ENCODE results near the gene ZBTB17. TPM values are rescaled to one million over a fixed set of nuclear protein-coding genes. Genes with fewer than 3 reads are reported as not detected.
A peak's percentile ranks its signal among the peaks of the same experiment; 100 is the strongest.

ZBTB17 gene
- total and polyA plus RNA-seq, 9 of the 15 experiments (the other 6 are each of a cell fraction or from before 2014, with no cell fraction given) = 1.1 to 53.4 (median 29.6) TPM

DNA sequence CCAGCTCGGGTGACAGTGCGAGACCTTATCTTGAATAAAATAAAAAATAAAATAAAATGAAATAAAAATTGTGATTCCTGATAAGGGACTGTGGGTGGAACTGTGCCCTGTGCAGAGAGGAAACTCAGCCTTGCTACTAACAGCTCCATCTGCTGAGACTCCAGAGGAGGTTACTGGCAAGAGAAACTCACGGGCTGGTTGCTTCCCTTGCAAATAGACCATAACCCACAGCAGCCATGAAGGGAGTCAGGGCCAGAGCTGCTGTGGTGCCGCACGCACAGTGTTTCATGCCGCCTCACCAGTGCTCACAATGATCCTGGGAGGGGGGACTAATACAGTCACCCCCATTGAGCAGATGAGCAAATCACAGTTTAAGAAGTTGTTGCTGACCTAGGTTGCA, 13.7 kb downstream of the ZBTB17 start:
- H3K4me3 ChIP-seq = no peak overlapping the region
- H3K9me1 ChIP-seq (ENCODE audit: control insufficient read depth, insufficient read depth, low read length) = no peaks in the 10 kb centered on the region
- CTCF ChIA-PET (ENCODE audit: low intra/inter-chr PET ratio) = no interaction called here
- H3K4me1 ChIP-seq (replicated peaks in 1 of 2; ENCODE audit: control insufficient read depth in 2 of 2, insufficient read depth in 2 of 2, low read length in 2 of 2) = peaks cover 2 to 13% of the 10 kb centered on the region in 2 experiments; a peak in 3 of 5 replicates
- H3K9me3 ChIP-seq (replicated peaks; ENCODE audit: control insufficient read depth, insufficient read depth, low read depth, low read length) = no peaks in the 10 kb centered on the region
- no peak overlapping the region for H3K9ac ChIP-seq (ENCODE audit: insufficient read depth in 1 of 2, low read depth in 2 of 2, low read length in 2 of 2)
- 94% methylated on average over 6 of the region's 6 CpGs for WGBS (ENCODE audit: insufficient coverage, low coverage, missing lambda C conversion rate)
- H3K79me2 ChIP-seq (ENCODE audit: control insufficient read depth, insufficient read depth, low read length) = peaks cover 62% of the 10 kb centered on the region
- H4K20me1 ChIP-seq (replicated peaks; ENCODE audit: control insufficient read depth, insufficient read depth, low read length) = no peaks in the 10 kb centered on the region
- in situ Hi-C loops (cut with MboI) = no loop called here
- no peak overlapping the region for H3K27ac ChIP-seq (ENCODE audit: extremely low read depth, low read depth, low read length)
- no peak for FAIRE-seq
- no peak overlapping the region for H2AFZ ChIP-seq (ENCODE audit: low read depth, low read length)
- H3K27me3 ChIP-seq (ENCODE audit: control insufficient read depth in 2 of 2, insufficient read depth in 2 of 2, low read length in 2 of 2) = no peaks in the 10 kb centered on the region
- no peak for ATAC-seq
- peak in 1 of 4 experiments; percentile 14 for DNase-seq (ENCODE audit: extremely low read depth in 1 of 4, low spot score in 3 of 4)
- BruUV-seq (replicated peaks) = no TSS peak
- POLR2A ChIA-PET = interaction anchor here (1.3 kb wide), 1 partner anchor 10 kb away, joined by 3 read pairs; no protein-coding TSS in a partner anchor
- intact Hi-C loops (cut with micrococcal nuclease) = no loop called here
- peaks cover 32% of the 10 kb centered on the region; the same call in 2 of the 3 replicates for H3K36me3 ChIP-seq (ENCODE audit: control insufficient read depth, insufficient read depth, low read length)
- no peak overlapping the region for H3K4me2 ChIP-seq (ENCODE audit: insufficient read depth, low read length)
- TF ChIP-seq POU5F1 (IDR thresholded peaks at IDR 0.05; ENCODE audit: borderline replicate concordance, low read depth, low read length, partially characterized antibody) = no peak
- no peak for TF ChIP-seq NEUROD1 (IDR thresholded peaks at IDR 0.05; ENCODE audit: borderline replicate concordance, low read depth, low read length, partially characterized antibody)
- no peak for TF ChIP-seq CBX2 (IDR thresholded peaks at IDR 0.05; ENCODE audit: insufficient read depth, low read length, poor library complexity, severe bottlenecking)
- no peak for TF ChIP-seq ZNF121 (CRISPR knock-in tag; conservative IDR thresholded peaks at IDR 0.05)
- TF ChIP-seq LEF1 (IDR thresholded peaks at IDR 0.05) = no peak
- TF ChIP-seq KLF16 (IDR thresholded peaks at IDR 0.05) = no peak
- TF ChIP-seq SMARCA5 (IDR thresholded peaks at IDR 0.05) = no peak
- TF ChIP-seq MED1 (CRISPR knock-in tag; IDR thresholded peaks at IDR 0.05; ENCODE audit: borderline replicate concordance) = no peak
- TF ChIP-seq CREB1 (IDR thresholded peaks at IDR 0.05) = no peak
- no peak for TF ChIP-seq CREB1 (CRISPR knock-in tag; IDR thresholded peaks at IDR 0.05)
- no peak for TF ChIP-seq GMEB1 (CRISPR knock-in tag; IDR thresholded peaks at IDR 0.05)
- TF ChIP-seq, protein P1, sequence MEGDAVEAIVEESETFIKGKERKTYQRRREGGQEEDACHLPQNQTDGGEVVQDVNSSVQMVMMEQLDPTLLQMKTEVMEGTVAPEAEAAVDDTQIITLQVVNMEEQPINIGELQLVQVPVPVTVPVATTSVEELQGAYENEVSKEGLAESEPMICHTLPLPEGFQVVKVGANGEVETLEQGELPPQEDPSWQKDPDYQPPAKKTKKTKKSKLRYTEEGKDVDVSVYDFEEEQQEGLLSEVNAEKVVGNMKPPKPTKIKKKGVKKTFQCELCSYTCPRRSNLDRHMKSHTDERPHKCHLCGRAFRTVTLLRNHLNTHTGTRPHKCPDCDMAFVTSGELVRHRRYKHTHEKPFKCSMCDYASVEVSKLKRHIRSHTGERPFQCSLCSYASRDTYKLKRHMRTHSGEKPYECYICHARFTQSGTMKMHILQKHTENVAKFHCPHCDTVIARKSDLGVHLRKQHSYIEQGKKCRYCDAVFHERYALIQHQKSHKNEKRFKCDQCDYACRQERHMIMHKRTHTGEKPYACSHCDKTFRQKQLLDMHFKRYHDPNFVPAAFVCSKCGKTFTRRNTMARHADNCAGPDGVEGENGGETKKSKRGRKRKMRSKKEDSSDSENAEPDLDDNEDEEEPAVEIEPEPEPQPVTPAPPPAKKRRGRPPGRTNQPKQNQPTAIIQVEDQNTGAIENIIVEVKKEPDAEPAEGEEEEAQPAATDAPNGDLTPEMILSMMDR (IDR thresholded peaks at IDR 0.05 in 2 of 3, conservative IDR thresholded peaks at IDR 0.05 in 1 of 3; ENCODE audit: insufficient read depth in 2 of 3, low read depth in 1 of 3, low read length in 3 of 3) = no peak
- no peak for TF ChIP-seq PTBP1 (IDR thresholded peaks at IDR 0.05; ENCODE audit: low read depth, low read length)
- TF ChIP-seq, protein P2, sequence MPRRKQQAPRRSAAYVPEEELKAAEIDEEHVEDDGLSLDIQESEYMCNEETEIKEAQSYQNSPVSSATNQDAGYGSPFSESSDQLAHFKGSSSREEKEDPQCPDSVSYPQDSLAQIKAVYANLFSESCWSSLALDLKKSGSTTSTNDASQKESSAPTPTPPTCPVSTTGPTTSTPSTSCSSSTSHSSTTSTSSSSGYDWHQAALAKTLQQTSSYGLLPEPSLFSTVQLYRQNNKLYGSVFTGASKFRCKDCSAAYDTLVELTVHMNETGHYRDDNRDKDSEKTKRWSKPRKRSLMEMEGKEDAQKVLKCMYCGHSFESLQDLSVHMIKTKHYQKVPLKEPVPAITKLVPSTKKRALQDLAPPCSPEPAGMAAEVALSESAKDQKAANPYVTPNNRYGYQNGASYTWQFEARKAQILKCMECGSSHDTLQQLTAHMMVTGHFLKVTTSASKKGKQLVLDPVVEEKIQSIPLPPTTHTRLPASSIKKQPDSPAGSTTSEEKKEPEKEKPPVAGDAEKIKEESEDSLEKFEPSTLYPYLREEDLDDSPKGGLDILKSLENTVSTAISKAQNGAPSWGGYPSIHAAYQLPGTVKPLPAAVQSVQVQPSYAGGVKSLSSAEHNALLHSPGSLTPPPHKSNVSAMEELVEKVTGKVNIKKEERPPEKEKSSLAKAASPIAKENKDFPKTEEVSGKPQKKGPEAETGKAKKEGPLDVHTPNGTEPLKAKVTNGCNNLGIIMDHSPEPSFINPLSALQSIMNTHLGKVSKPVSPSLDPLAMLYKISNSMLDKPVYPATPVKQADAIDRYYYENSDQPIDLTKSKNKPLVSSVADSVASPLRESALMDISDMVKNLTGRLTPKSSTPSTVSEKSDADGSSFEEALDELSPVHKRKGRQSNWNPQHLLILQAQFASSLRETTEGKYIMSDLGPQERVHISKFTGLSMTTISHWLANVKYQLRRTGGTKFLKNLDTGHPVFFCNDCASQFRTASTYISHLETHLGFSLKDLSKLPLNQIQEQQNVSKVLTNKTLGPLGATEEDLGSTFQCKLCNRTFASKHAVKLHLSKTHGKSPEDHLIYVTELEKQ (CRISPR knock-in tag; IDR thresholded peaks at IDR 0.05) = no peak
- TF ChIP-seq ZNF444 (CRISPR knock-in tag; IDR thresholded peaks at IDR 0.05) = no peak
- TF ChIP-seq RBM25 (IDR thresholded peaks at IDR 0.05; ENCODE audit: low read depth, low read length, severe bottlenecking) = no peak

Measured in K562 (cell line).